Hematopoietic multipotent progenitor cell (in vitro differentiated cells): ENCODE results near the gene POLN. TPM values are rescaled to one million over a fixed set of nuclear protein-coding genes. Genes with fewer than 3 reads are reported as not detected.
"Not testable (repeated sequence)": the region's sequence is repeated elsewhere in the genome, so short reads cannot be mapped to it uniquely, and the experiment has no call there.

Experiments
- DNase-seq, 3 donors: peaks; one replicate each; pipeline ENCODE4 v3.0.0-alpha.2; 2011 to 2015; ENCODE audit warnings: low read depth in 2 of 3, low spot score in 2 of 3
- total RNA-seq: library from RNA; depleted of rRNA; stranded (reverse); fragments of >200 nt; gene quantifications from one replicate; pipeline ENCODE4 v1.2.3, GENCODE V29; 2012

POLN gene
- total RNA-seq, 1 donor, result 0.81 TPM

- DNase-seq, result no peak
These were observed 69.8 kb downstream of the POLN start for GRCh38 chr4:2172161-2172560.

DNA sequence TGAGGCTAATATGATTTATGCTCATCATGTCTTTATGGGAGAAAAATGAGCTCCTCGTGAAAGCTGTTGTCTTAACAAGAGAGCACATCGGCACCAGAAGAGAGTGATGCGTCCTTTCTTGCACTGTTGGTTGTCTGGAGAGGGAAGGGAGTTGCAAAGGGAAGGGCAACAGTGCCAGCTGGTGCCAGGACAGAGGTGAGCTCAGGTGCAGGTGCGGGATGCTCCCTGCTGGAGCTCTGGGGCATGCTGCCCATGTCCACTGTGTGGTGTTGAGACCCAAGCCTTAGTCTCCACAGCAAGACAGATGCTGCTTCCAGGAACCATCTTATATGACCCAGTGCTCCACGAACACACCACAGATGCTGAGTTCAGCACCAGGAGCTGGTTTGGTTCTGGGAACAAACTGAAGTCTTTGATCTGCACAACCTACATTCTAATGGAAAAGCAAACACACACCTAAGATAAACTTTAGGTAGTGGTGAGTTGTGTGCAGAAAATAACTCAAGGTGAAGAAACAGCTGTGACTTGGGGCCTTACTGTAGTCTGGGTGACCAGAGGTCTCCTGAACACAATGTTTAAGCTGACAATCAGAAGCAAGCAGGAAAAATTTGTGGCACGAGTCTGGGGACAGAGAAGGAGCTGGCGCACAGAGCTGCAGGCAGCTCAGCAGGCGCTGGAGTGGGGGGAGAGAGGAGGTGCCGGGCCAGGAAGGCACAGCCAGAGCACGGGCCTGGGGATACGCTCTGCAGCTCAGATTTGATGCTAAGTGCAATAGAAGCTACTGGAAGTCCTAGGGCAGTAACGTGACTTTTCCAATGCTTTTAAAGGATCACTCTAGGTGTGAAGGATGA, 73.2 kb downstream of the POLN start:
- DNase-seq, result no peak

- no peak for DNase-seq
These were observed 75.7 kb downstream of the POLN start for GRCh38 chr4:2166253-2166652.

- DNase-seq, result no peak
These were observed 76.5 kb downstream of the POLN start for GRCh38 chr4:2165391-2165790.

DNA sequence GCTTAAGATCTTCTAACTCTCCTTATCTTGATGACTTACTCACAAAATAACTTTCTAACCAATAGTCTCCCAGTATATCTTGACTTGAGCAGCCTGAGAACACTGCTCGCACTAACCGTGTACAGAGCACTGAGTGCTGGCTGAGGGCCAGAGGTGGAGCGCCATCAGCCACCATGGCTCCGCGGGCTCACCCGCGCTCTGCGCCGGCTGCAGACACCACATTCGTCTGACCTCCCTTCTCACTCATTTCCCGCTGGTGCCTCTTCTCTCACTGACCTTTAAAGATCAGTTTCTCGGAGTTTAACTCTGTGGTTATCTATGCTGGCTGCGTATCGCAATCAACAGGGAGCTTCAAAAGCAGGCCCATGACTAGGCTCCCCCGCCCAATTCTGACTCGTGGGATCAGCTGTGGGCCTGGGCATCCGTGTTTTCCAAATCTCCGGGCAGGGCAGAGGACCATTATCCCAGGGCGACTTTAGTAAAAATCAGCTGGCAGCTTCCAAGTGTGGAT, 78.6 kb downstream of the POLN start:
- DNase-seq, result no peak

GRCh38 chr4:2161092-2161703, 80.7 kb downstream of the POLN start:
- not testable (repeated sequence) for DNase-seq

DNA sequence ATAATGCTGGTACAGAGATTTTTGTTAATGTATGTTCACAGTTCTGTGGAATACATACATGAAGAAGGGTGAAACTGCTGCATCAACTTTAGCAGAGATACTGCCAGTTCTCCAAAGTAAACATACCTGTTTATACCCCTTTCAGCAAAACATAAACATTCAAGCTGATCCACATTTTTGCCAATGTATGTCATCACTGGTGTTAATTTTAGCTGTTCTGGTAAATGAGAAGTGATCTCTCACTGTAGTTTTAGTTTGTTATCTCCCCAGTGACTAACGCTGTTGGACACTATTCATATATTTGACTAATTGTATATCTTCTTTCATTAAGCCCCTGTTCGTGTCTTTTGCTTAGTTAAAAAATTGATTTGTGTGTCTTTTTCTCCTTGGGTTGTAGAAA, 82.0 kb downstream of the POLN start:
- no peak for DNase-seq

DNA sequence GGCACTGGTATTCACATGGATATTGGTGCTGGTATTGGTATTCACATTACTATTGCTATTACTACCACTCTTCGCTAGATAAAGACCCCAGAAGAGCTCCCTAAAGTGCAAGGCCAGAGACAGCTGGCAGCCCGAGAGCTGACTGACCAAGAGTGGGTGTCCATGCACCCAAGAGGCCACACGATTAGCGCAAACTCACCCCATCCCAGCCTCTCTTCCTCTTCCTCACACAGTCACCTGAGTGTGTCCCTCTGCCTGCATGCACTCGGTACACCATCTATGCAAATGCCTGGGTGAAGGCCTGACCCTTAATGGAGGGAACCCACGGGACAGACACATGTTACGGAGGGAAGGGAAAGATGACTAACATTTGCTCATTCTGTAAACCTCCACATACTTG, 86.7 kb downstream of the POLN start:
- no peak for DNase-seq

GRCh38 chr4:2154215-2154740, 87.6 kb downstream of the POLN start:
- no peak for DNase-seq

- DNase-seq, result no peak
These were observed 90.4 kb downstream of the POLN start for GRCh38 chr4:2151544-2151943.

- no peak for DNase-seq
These were observed 91.8 kb downstream of the POLN start for GRCh38 chr4:2150076-2150475.

- no peak for DNase-seq
These were observed 99.1 kb downstream of the POLN start for GRCh38 chr4:2142630-2143427.

DNA sequence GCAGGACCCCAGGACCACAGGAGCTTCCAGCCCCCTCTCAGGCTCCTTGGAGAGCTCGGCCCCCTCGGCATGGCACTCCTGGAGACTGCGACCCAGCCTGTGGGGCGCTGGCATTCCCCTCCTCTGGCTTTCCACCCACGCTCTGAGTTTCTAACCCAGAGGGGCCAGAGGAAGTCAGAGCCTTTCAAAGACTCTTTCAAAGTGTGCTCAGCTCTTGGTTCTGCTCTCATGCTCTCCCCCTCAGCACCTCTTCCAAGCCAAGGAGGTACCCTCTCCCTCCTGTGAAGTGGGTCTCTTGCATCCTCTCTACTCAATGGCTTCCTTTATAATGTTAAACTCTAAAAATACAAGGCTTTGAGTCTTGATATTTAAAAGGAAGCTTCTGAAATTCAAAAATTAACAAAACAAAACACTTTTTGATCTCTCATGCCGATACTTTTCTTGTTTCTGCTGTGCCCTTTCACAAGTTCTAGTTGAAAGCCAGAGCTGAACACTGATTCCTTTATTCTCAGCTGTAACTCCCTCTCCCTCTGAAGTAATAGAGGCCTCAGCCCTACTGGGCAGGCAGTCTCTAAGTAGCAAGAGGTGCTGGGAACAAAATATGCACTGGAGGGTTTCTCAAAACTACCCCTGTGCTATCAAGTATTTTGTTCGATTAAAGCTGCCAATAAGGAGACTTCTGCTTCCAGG, 100.0 kb downstream of the POLN start:
- DNase-seq, result no peak

DNA sequence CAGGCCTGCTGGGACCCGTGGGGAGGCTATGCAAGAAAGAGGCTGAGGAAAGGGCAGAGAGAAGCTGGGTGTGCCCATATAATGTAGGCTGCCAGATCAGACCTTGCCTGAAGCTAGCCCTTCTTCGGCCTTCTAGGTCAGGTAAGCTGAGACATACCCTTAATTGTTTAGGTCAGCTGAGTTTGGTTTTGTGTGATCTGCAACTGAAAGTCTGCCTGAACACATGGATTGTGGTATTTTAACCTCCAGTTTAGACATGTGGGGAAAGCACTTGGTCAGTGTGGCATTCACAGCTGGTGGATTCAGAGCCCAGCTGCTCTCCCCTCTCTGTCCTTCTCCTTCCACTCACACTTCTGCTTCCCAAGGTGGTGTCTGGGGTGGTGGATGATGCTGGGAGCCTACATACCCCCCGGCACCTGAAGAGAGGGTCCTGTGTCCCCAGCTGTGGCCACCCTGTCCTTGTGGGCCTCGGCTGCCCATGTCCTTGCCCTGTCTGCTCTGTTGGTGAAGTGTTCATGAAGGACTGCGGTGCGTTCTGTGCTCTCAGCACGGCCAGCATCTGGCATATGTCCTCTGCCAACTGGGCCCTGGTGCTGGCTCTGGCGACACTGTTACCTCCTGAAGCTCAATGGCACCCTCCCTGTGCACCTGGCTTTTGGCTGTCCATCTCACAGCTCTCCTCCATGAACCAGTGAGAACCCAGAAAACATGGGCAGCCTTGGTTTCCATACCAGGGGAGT, 100.7 kb downstream of the POLN start:
- no peak for DNase-seq

DNA sequence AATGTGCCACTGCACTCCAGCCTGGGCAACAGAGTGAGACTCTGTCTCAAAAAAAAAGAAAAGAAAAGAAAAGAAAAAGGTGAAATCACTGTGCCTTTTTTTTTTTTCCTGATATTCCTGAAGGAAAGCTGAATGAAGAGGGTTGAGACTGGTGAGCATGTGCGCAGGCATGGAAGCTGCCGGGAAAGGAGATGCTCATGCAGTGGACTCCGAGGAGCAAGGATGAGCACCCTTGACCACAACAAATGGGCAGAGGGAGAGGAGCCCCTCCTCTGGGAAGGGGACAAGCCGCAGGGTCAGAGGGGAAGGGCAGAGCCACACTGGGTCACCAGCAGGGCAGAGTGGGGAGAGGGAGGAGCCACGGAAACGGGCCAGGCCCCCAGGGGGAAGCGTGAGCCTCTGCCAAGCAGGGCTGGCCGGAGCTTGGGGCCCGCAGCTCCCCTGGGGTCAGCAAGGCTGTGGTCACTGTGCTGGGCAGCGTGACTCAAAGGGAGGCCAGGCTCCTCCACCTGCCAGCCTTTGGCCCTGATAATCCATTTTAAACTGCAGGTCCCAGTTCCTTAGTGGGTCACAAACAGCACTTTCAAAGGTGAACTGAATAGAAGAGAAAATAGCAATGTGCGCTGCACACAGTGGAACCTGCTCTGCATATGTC, 102.9 kb downstream of the POLN start:
- DNase-seq, result no peak

GRCh38 chr4:2136726-2137125, 105.2 kb downstream of the POLN start:
- no peak for DNase-seq

GRCh38 chr4:2135083-2135482, 106.8 kb downstream of the POLN start:
- DNase-seq, result peak in 2 of 3 donors; percentile 70 to 89

- no peak for DNase-seq
These were observed 109.5 kb downstream of the POLN start for GRCh38 chr4:2132438-2132837.

DNA sequence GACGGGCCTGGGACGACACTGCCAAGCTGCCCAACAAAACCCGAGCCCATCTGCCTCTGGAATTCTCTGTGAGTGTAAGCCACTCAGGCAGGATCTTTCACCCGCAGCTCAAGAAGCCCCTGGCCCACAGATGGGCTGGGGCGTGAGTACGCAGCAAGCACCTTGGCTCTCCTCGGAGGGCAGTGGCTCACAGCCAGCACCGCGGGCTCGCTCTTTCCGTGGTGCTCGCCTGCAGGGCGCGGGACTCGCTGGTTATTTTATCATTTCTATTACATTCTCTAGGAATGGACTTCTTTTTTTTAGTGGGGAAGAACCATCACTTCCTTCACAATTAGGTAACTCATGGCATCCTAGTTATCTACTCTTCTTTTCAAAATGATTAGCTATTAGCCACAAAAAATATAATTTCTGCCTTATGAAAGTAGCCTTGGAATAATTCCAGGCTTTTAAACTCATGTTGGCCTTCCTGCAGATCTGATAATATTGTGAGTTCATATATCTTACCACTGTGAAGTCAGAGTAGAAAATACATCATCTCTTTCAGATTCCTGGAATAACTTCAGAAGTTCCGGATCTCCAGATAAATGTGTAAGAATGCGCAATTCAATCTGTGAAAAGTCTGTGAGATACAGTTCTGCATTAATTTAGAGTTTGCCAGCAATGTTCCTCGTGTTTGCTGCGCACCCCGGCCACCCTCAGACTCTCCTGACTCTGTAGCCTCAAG, 114.2 kb downstream of the POLN start:
- no peak for DNase-seq
